Activated naive CD8-positive, alpha-beta T cell treated with anti-CD3 and anti-CD28 coated beads for 36 hours (primary cell): ENCODE results near the gene RAI1. TPM values are rescaled to one million over a fixed set of nuclear protein-coding genes. Genes with fewer than 3 reads are reported as not detected.

Source experiments
- DNase-seq: peaks from one replicate; pipeline ENCODE4 v3.0.0; 2021
- H3K27ac Mint-ChIP-seq: one replicate; pipeline ENCODE4 v1.8.0; 2022; ENCODE audit warnings: mild to moderate bottlenecking, moderate library complexity, mixed read lengths
- H3K27me3 Mint-ChIP-seq: one replicate; pipeline ENCODE4 v1.8.0; 2022; ENCODE audit warnings: mild to moderate bottlenecking, mixed read lengths
- H3K36me3 Mint-ChIP-seq: one replicate; pipeline ENCODE4 v1.8.0; 2021; ENCODE audit warnings: mild to moderate bottlenecking, mixed read lengths
- H3K4me1 Mint-ChIP-seq: one replicate; pipeline ENCODE4 v1.8.0; 2021; ENCODE audit warnings: mixed read lengths
- H3K4me3 Mint-ChIP-seq: one replicate; pipeline ENCODE4 v1.8.0; 2022; ENCODE audit warnings: mild to moderate bottlenecking, moderate library complexity, mixed read lengths
- H3K9me3 Mint-ChIP-seq: one replicate; pipeline ENCODE4 v1.8.0; 2022; ENCODE audit warnings: mixed read lengths
- total RNA-seq, 2 experiments: library from RNA; stranded (reverse); gene quantifications; one replicate each; pipeline ENCODE4 v1.2.3, GENCODE V29; 2021

RAI1 gene
- total RNA-seq, 2 experiments from 2014 or later = 19.6 to 21.1 TPM

- Mint-ChIP-seq H3K27ac (no peak overlapping the region), H3K4me1 (peaks cover 23% of the 10 kb centered on the region), H3K36me3 (no peaks in the 10 kb centered on the region), H3K9me3 (no peaks in the 10 kb centered on the region), H3K4me3 (peak overlapping the region; percentile 77), H3K27me3 (peaks cover 4% of the 10 kb centered on the region)
- peak; percentile 72 for DNase-seq
These were observed 102.0 kb downstream of the RAI1 start for GRCh38 chr17:17783116-17783824.

DNA sequence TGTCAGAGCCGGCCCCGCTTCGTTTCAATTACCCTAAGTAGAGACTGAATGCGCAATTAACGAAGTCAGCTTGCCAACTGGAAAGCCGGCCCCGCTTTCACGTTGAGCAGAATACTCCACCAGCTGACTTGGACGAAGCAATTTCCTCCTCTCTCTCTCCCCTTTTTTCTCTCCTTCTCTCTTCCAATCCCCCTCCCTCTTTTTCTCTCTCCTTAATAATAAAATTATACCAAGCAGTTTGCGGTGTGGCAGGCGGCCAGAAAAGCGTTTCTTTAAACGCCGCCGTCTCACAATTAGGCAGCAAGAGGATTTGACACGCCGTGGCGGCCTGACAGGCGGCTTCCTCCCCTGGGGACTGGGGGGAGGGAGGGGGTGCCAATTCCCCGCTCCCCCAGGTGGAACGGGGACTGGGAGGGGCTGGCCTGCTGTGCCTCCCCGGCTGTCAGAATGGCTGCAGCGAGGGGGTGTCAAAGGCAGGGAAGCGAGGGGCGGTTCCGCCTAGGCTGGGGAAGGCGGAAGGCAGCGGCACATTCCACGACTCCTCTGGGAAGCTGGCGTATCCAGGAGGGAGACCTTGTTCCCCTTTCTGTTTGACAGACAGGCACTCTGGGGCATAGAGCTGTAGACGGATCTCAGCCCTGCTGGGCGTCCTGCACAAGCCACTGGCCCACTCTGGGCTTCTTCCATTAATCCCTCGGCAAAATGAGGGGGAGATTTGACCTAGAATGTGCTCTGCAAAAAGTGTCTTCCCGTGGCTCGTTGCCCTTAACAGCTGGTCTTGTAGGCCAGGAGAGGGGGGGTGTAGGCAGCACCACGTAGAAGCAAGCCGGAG lies 102.8 kb downstream of the RAI1 start:
- H3K4me3 Mint-ChIP-seq = peak overlapping the region; percentile 77
- peaks cover 23% of the 10 kb centered on the region for H3K4me1 Mint-ChIP-seq
- no peaks in the 10 kb centered on the region for H3K36me3 Mint-ChIP-seq
- H3K27me3 Mint-ChIP-seq = peaks cover 4% of the 10 kb centered on the region
- no peak for DNase-seq
- no peak overlapping the region for H3K27ac Mint-ChIP-seq
- no peaks in the 10 kb centered on the region for H3K9me3 Mint-ChIP-seq

- Mint-ChIP-seq H3K27ac (no peak overlapping the region), H3K4me3 (no peak overlapping the region), H3K9me3 (no peaks in the 10 kb centered on the region), H3K27me3 (peaks cover 4% of the 10 kb centered on the region), H3K4me1 (peaks cover 23% of the 10 kb centered on the region), H3K36me3 (no peaks in the 10 kb centered on the region)
- no peak for DNase-seq
These were observed 103.5 kb downstream of the RAI1 start for GRCh38 chr17:17784657-17785267.

- H3K36me3 Mint-ChIP-seq = no peaks in the 10 kb centered on the region
- no peak for DNase-seq
- no peak overlapping the region for H3K27ac Mint-ChIP-seq
- H3K4me1 Mint-ChIP-seq = peaks cover 23% of the 10 kb centered on the region
- no peak overlapping the region for H3K4me3 Mint-ChIP-seq
- H3K9me3 Mint-ChIP-seq = no peaks in the 10 kb centered on the region
- H3K27me3 Mint-ChIP-seq = peaks cover 4% of the 10 kb centered on the region
These were observed 104.1 kb downstream of the RAI1 start for GRCh38 chr17:17785407-17785806.

DNA sequence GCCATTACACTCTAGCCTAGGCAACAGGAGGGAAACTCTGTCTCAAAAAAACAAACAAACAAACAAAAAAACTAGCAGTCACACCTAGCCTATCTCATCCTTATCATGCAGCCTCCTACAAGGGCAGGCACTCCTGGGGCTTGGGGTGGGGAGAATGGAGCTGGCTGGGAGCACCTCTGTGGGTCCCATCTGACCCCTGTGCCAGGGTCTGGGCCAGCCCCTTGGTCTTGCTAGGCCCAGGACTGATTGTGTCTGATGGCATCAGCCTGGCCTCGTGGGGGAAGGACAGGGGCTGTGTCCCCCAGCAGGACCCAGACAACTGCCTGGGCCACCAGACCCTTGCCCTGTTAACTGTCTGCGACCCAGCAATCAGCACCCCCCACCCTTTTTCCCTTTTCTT lies 105.7 kb downstream of the RAI1 start:
- Mint-ChIP-seq H3K27ac (no peak overlapping the region), H3K4me1 (peaks cover 23% of the 10 kb centered on the region), H3K4me3 (no peak overlapping the region)

DNA sequence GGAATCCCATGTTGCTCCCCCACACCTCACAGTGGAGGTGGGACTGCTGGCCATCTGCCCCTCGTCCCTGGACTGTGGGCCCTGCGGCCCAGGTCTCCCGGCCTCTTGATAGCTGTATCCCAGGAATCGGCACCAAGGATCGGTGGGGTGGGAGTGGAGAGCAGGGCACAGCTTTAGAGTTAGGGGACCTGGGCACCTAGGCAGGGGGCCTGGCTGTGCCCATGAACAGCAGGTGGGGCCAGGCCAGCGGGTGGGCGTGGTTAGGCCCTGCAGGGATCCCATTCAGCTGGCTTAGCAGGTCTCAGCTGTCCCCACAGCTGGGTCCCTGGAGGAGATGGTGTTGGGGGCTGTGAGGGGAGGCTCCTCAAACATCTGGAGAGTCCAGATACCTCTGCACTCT lies 106.3 kb downstream of the RAI1 start:
- no peaks in the 10 kb centered on the region for H3K27me3 Mint-ChIP-seq
- no peaks in the 10 kb centered on the region for H3K9me3 Mint-ChIP-seq
- H3K36me3 Mint-ChIP-seq = no peaks in the 10 kb centered on the region
- no peak overlapping the region for H3K4me3 Mint-ChIP-seq
- no peak overlapping the region for H3K27ac Mint-ChIP-seq
- peaks cover 29% of the 10 kb centered on the region for H3K4me1 Mint-ChIP-seq
- DNase-seq = no peak

More for the DNA sequence above, 105.7 kb downstream of the RAI1 start:
- DNase-seq = no peak
- Mint-ChIP-seq H3K36me3 (no peaks in the 10 kb centered on the region), H3K27me3 (no peaks in the 10 kb centered on the region), H3K9me3 (no peaks in the 10 kb centered on the region)

DNA sequence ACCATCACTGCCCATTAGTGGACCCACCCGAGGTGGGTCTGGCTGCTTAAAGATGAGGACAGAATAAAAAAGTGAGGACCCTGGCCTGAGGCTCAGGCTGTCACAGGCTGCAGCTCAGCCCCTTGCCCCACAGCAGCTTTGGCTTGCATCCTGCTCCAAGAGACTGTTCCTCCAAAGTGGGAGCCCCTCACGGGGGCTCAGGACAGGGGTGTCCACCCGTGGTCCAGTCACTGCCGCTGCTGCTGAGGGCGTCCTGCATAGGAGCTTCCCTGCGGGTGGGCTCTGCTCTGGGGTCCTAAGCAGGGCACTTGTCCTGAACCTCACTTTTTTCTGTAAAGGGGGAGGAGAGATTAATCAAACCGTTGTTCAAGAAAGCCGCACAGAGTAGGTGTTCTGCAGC lies 107.7 kb downstream of the RAI1 start:
- Mint-ChIP-seq H3K27ac (no peak overlapping the region), H3K27me3 (no peaks in the 10 kb centered on the region), H3K9me3 (no peaks in the 10 kb centered on the region), H3K36me3 (peaks cover 5% of the 10 kb centered on the region), H3K4me1 (peaks cover 35% of the 10 kb centered on the region), H3K4me3 (no peak overlapping the region)
- no peak for DNase-seq

DNA sequence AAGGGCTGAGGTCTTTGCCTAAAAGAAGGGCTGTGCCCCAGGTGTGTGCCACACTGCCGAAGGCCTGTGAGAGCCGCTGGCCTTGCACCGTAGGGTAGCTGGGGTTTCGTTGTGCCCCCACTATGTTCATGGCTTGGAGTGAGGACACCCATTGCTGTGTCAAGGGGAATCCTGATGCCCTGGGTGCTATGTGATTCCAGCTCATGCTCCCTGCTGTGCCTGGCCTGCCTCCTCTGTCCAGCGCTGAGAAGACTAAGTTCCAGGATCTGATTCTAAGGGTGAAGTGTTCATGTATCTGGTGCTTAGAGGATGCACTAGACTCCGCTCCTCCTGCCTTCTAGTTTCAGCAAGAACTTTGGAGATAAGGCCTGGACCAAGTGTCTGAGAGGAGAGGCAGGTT lies 108.2 kb downstream of the RAI1 start:
- Mint-ChIP-seq H3K4me1 (peaks cover 33% of the 10 kb centered on the region), H3K27ac (no peak overlapping the region), H3K36me3 (peaks cover 6% of the 10 kb centered on the region), H3K27me3 (no peaks in the 10 kb centered on the region), H3K4me3 (no peak overlapping the region), H3K9me3 (no peaks in the 10 kb centered on the region)
- no peak for DNase-seq

DNA sequence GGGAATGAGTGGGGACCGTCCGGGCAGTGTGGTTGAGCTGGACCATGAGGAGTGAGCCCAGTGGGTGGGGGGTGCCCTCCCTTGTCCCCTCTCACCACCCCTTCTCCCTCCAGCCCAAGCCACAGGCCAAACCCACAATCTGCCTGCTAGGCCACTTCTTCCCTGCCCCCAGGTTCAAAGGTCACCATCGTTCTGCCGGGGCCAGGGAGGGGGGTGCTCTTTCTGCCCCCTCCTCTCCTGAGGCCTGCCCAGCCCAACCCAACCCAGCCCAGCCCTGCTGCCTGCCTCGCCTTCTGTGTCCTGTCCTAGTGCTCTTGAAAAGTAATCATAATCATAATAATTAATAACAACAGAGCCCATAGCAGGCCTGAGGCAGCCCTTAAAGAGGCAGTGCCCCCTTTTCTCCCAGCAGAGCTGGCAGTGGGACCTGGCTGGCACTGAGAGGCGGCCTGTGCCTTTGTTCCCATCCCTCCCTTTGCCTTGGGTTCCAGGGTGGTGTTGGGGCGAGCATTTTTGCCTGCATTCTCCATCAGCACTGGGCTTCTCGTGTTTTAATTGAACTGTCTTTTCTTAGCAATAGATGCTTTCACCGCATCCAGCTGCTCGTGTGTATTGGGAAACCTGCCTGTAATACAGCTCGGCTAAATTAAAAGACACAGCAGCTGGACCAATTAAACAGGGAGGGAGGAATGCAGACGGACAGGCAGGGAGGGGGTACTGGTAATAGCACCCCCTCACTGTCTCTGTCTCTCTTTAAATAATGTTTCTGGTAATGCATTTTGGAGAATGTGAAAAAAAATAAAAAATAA lies 108.8 kb downstream of the RAI1 start:
- peaks cover 26% of the 10 kb centered on the region for H3K4me1 Mint-ChIP-seq
- peaks cover 6% of the 10 kb centered on the region for H3K36me3 Mint-ChIP-seq
- no peak overlapping the region for H3K4me3 Mint-ChIP-seq
- H3K27me3 Mint-ChIP-seq = no peaks in the 10 kb centered on the region
- no peaks in the 10 kb centered on the region for H3K9me3 Mint-ChIP-seq
- H3K27ac Mint-ChIP-seq = no peak overlapping the region
- no peak for DNase-seq

GRCh38 chr17:17790637-17791464 lies 109.6 kb downstream of the RAI1 start:
- Mint-ChIP-seq H3K27me3 (no peaks in the 10 kb centered on the region), H3K36me3 (peaks cover 6% of the 10 kb centered on the region), H3K4me1 (peaks cover 20% of the 10 kb centered on the region), H3K4me3 (no peak overlapping the region), H3K27ac (no peak overlapping the region), H3K9me3 (no peaks in the 10 kb centered on the region)
- DNase-seq = no peak

DNA sequence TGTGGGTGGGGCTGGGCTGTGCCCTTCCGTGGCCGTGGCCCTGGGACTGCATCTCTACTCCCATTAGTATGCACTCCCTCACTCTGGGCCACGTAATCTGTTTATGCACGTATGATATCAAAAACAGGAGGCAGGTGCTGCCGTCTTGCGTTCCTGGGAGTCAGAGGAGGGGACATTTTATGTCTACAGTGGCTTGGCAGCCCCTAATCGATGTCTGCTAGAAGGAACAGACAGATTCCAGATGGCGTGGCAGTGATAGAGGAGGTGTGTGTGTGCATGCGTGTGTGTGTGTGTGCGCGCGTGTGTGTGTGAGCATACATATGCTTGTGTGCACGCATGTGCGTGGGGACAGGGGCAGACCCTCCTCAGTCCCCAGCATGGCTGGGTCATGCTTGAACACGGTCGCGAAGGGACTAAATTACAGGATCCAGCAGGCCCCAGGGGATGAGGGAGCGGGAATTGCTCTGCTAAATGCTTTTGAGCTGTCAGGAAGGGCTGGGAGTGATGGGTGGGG lies 110.8 kb downstream of the RAI1 start:
- no peak overlapping the region for H3K4me3 Mint-ChIP-seq
- no peaks in the 10 kb centered on the region for H3K9me3 Mint-ChIP-seq
- peaks cover 6% of the 10 kb centered on the region for H3K36me3 Mint-ChIP-seq

GRCh38 chr17:17792551-17793377 lies 111.5 kb downstream of the RAI1 start:
- no peak overlapping the region for H3K4me3 Mint-ChIP-seq

More for the DNA sequence above, 110.8 kb downstream of the RAI1 start:
- H3K27ac Mint-ChIP-seq = no peak overlapping the region
- DNase-seq = no peak
- no peaks in the 10 kb centered on the region for H3K27me3 Mint-ChIP-seq
- H3K4me1 Mint-ChIP-seq = peaks cover 18% of the 10 kb centered on the region

More at GRCh38 chr17:17792551-17793377, 111.5 kb downstream of the RAI1 start:
- no peaks in the 10 kb centered on the region for H3K27me3 Mint-ChIP-seq
- DNase-seq = peak; percentile 61
- no peaks in the 10 kb centered on the region for H3K9me3 Mint-ChIP-seq
- peak overlapping the region; percentile 58 for H3K27ac Mint-ChIP-seq
- H3K36me3 Mint-ChIP-seq = peaks cover 6% of the 10 kb centered on the region
- peaks cover 18% of the 10 kb centered on the region for H3K4me1 Mint-ChIP-seq
